WERI-Rb-1 (cell line): ENCODE data around the gene RERE.

ENCODE experiments used
- DNase-seq: peaks from one replicate; pipeline ENCODE4 v3.0.0-alpha.2; 2020
- H3K27ac ChIP-seq: fragments of 250-450 bp; sonication (Bioruptor Pico); 2 replicates; pipeline ENCODE4 v1.5.1; 2020; ENCODE audit warnings: mild to moderate bottlenecking, moderate library complexity
- H3K27me3 ChIP-seq: fragments of 250-450 bp; sonication (Bioruptor Pico); 2 replicates; pipeline ENCODE4 v1.5.1; 2021; ENCODE audit warnings: mild to moderate bottlenecking, low read depth, moderate library complexity; ENCODE audit not compliant: insufficient read depth, severe bottlenecking
- H3K36me3 ChIP-seq: fragments of 250-450 bp; sonication (Bioruptor Pico); 2 replicates; pipeline ENCODE4 v1.5.1; 2020; ENCODE audit warnings: mild to moderate bottlenecking, moderate library complexity
- H3K4me3 ChIP-seq: 2 replicates; pipeline ENCODE4 v1.5.1; 2011; ENCODE audit warnings: low read depth, mild to moderate bottlenecking, control low read depth, low read length
- H3K9me3 ChIP-seq: fragments of 250-450 bp; sonication (Bioruptor Pico); 2 replicates; pipeline ENCODE4 v1.5.1; 2021; ENCODE audit warnings: mild to moderate bottlenecking, moderate library complexity; ENCODE audit not compliant: severe bottlenecking
- TF ChIP-seq, protein P1 (sequence below): IDR thresholded peaks from 2 replicates; pipeline ENCODE4 v1.5.1; 2011; ENCODE audit warnings: low read depth, mild to moderate bottlenecking, control low read depth, inconsistent platforms, low read length

Gene RERE

GRCh38 chr1:8814865-8815264 is 2.6 kb downstream of the RERE start:
- peak; percentile 54 for DNase-seq
- TF ChIP-seq, protein P1, sequence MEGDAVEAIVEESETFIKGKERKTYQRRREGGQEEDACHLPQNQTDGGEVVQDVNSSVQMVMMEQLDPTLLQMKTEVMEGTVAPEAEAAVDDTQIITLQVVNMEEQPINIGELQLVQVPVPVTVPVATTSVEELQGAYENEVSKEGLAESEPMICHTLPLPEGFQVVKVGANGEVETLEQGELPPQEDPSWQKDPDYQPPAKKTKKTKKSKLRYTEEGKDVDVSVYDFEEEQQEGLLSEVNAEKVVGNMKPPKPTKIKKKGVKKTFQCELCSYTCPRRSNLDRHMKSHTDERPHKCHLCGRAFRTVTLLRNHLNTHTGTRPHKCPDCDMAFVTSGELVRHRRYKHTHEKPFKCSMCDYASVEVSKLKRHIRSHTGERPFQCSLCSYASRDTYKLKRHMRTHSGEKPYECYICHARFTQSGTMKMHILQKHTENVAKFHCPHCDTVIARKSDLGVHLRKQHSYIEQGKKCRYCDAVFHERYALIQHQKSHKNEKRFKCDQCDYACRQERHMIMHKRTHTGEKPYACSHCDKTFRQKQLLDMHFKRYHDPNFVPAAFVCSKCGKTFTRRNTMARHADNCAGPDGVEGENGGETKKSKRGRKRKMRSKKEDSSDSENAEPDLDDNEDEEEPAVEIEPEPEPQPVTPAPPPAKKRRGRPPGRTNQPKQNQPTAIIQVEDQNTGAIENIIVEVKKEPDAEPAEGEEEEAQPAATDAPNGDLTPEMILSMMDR: peak; percentile 62
- Histone ChIP-seq H3K4me3 (0 out of 2 replicates have a peak overlapping the region, but pooled peaks have one; percentile 87), H3K27me3 (no peaks in the 10 kb centered on the region), H3K27ac (no peak overlapping the region; the same call in 1 of the 2 replicates), H3K36me3 (no peaks in the 10 kb centered on the region), H3K9me3 (no peaks in the 10 kb centered on the region)

DNA sequence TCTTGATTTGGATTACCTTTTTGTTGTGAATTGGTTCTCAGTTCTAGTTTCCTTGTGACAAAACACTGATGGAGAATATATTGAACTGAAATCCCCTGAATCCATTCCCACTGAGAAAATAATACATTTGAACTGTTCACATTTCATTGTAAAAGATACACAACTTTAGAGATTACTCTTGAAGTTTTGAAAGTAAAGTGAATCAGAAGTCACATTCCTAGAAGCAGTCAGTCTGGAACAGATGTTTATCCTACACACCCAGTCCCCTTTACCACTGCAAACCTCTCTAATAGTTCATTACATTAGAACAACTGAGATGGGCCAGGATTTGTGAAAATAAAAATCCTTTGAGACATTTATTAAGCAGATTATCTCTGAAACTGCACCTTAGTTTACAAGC is 3.4 kb downstream of the RERE start:
- TF ChIP-seq, protein P1: no peak
- H3K4me3 ChIP-seq: no peak overlapping the region
- H3K36me3 ChIP-seq: no peaks in the 10 kb centered on the region
- no peaks in the 10 kb centered on the region for H3K27me3 ChIP-seq
- no peak overlapping the region for H3K27ac ChIP-seq
- no peak for DNase-seq
- H3K9me3 ChIP-seq: no peaks in the 10 kb centered on the region

GRCh38 chr1:8813016-8813763 is 4.2 kb downstream of the RERE start:
- Histone ChIP-seq H3K27ac (no peak overlapping the region), H3K27me3 (no peaks in the 10 kb centered on the region), H3K9me3 (no peaks in the 10 kb centered on the region), H3K36me3 (no peaks in the 10 kb centered on the region), H3K4me3 (no peak overlapping the region)
- TF ChIP-seq, protein P1: no peak
- DNase-seq: no peak

DNA sequence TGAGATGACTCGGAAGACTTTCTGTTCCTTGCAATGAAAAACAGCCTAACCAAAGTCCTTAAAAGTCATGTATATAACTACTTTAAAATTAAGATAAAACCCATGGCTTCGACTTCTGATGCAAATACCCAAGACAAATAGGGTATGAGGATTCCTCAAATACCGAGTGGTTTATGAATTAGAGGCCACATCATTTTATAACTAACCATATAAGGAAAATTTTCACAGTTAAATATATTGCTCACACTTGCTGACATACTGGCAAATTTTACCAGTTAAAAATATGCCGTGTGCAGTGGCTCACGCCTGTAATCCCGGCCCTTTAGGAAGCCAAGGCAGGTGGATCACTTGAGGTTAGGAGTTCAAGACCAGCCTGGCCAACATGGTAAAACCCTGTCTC is 5.4 kb downstream of the RERE start:
- Histone ChIP-seq H3K36me3 (no peaks in the 10 kb centered on the region), H3K27me3 (no peaks in the 10 kb centered on the region), H3K9me3 (no peaks in the 10 kb centered on the region), H3K27ac (no peak overlapping the region), H3K4me3 (no peak overlapping the region)
- TF ChIP-seq, protein P1: no peak
- DNase-seq: no peak

- TF ChIP-seq, protein P1: no peak
- Histone ChIP-seq H3K27ac (no peak overlapping the region), H3K27me3 (no peaks in the 10 kb centered on the region), H3K4me3 (no peak overlapping the region), H3K9me3 (no peaks in the 10 kb centered on the region), H3K36me3 (no peaks in the 10 kb centered on the region; the same call in 1 of the 2 replicates)
- no peak for DNase-seq
Measured at GRCh38 chr1:8810987-8811386, 6.5 kb downstream of the RERE start.

- TF ChIP-seq, protein P1: no peak
- Histone ChIP-seq H3K4me3 (no peak overlapping the region), H3K27me3 (no peaks in the 10 kb centered on the region), H3K9me3 (no peaks in the 10 kb centered on the region), H3K36me3 (no peaks in the 10 kb centered on the region; the same call in 1 of the 2 replicates), H3K27ac (no peak overlapping the region)
- DNase-seq: no peak
Measured at GRCh38 chr1:8809342-8809736, 8.1 kb downstream of the RERE start.
